Lower leg skin (tissue), 3 donors: Measurements from ENCODE around the gene CD7.

Source experiments
- POLR2A ChIP-seq, 2 donors: fragments of 450-650 bp; IDR thresholded peaks; one replicate each; pipeline ENCODE4 v1.6.1; 2016 to 2017; ENCODE audit warnings: antibody characterized with exemption in 2 of 2, mild to moderate bottlenecking in 1 of 2, moderate library complexity in 1 of 2
- TF ChIP-seq, protein P1 (sequence below), 3 donors: fragments of 450-650 bp; IDR thresholded peaks; one replicate each; pipeline ENCODE4 v1.5.1; 2016; ENCODE audit warnings: antibody characterized with exemption in 3 of 3, mild to moderate bottlenecking in 3 of 3, moderate library complexity in 2 of 3

DNA sequence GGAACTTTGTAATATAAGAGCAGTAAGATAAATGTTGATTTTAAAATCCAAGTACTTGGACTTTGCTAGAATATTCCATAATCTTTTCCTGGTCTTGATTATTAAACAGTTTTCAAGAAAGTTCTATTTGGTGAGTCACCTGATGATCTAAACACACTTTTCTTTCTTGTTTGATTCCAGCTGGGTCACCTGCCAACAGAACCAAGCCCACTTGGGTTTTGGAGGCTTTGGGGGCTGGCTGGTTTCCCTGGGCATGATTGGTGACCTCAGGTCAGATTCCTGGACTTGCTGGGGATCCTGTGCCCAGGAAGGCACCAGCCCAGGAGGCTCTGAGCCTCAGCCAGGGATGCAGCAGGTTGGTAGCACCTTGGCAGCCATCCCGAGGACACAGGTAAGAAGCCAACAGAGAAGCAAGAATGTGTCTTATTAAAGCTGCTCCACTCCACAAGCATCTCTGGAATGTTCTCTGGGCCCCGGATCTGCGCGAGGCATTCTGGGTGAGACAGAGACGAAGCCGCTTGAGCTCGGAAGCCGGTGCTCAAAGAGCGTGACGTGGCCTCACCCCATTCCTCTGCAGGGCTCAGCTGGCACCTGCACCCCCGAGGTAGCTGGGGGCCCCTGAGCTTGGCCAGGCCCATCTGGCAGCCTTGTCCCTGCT, 38.5 kb upstream of the CD7 start:
- TF ChIP-seq, protein P1, sequence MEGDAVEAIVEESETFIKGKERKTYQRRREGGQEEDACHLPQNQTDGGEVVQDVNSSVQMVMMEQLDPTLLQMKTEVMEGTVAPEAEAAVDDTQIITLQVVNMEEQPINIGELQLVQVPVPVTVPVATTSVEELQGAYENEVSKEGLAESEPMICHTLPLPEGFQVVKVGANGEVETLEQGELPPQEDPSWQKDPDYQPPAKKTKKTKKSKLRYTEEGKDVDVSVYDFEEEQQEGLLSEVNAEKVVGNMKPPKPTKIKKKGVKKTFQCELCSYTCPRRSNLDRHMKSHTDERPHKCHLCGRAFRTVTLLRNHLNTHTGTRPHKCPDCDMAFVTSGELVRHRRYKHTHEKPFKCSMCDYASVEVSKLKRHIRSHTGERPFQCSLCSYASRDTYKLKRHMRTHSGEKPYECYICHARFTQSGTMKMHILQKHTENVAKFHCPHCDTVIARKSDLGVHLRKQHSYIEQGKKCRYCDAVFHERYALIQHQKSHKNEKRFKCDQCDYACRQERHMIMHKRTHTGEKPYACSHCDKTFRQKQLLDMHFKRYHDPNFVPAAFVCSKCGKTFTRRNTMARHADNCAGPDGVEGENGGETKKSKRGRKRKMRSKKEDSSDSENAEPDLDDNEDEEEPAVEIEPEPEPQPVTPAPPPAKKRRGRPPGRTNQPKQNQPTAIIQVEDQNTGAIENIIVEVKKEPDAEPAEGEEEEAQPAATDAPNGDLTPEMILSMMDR (IDR thresholded peaks at IDR 0.05): no peak
- no peak for TF ChIP-seq POLR2A (IDR thresholded peaks at IDR 0.05)
